HT-29 (cell line): ENCODE measurements around the gene SPTB. TPM values are rescaled to one million over a fixed set of nuclear protein-coding genes. Genes with fewer than 3 reads are reported as not detected.
"Not testable (repeated sequence)": the region's sequence is repeated elsewhere in the genome, so short reads cannot be mapped to it uniquely, and the experiment has no call there.

ENCODE experiments used
- DNase-seq: peaks from one replicate; pipeline ENCODE4 v3.0.0-alpha.2; 2015; ENCODE audit warnings: low spot score
- total RNA-seq: library from RNA; depleted of rRNA; stranded (reverse); fragments of >200 nt; shearing (Covaris generic); gene quantifications from 2 replicates; pipeline ENCODE4 v1.2.3, GENCODE V29; 2014

Gene SPTB
- total RNA-seq, 1 experiment from 2014 or later: under 0.01 TPM

- no peak for DNase-seq
Measured at GRCh38 chr14:64821651-64822050, 58.1 kb downstream of the SPTB start.

DNA sequence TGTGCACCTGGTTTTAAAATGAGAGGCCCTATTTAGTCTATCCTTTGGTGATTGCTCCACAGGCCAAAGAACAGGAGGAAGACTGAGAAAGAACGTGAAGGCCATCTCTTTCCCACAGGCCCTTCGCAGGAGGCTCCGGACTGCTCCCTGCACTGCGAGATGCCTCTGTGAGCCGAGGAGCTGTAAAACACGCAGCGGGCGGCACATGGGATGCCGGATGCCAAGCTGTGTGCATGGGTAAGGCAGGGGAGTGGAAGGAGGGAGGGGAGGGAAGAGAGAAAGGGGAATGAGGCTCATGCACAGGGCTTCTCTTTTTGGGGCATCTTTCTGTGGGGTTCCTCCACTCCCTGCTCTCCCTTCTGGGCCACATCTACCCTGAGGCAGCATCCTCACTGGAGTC lies 61.6 kb downstream of the SPTB start:
- DNase-seq: no peak

- DNase-seq: no peak
Measured at GRCh38 chr14:64817631-64818030, 62.1 kb downstream of the SPTB start.

DNA sequence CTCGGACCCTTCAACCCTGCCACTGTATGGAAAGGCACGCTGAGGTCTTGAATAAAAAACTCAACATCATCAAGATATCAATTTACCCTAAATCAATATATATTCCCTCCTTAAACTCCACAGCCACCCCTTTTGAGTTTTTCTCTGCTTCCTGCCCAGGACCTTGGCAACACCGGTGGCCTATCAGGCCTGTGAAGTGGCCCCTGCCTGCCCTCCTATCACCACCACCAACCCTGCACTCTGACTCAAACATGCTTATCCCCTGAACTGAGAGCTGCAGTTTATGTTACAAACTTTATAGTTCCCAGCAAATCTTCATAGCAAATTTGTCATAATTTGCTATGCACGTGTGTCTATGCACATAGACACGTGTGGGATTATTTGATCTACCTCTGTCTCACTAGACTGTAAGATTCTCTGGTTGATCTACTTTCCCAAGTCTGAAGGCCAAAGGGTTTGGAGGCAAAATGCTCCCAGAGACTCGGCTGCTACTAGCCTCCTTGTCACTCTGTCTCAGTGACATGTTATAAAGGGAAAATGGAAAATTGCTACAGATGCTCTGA lies 63.4 kb downstream of the SPTB start:
- no peak for DNase-seq

DNA sequence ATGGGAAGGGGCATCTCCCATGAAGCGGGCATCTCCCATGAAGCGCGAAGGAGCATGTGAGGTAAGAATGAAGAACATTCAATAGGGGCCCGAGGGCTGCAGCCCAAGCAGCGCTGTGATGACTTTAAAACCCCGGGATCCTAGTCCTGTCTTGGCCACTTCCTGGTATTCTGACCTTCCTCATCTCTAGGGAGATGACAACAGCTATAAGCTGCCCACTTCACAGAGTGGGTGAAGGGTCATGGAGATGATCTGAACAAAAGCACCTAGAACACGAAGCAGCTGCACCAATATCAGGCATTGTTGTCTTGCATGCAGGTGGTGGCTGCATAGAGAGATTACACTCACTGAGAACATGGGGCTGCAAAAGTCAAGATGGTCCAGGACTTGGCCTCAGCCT lies 64.5 kb downstream of the SPTB start:
- DNase-seq: no peak

GRCh38 chr14:64812412-64812811 lies 67.3 kb downstream of the SPTB start:
- peak; percentile 50 for DNase-seq

GRCh38 chr14:64811676-64812075 lies 68.0 kb downstream of the SPTB start:
- DNase-seq: no peak

GRCh38 chr14:64808449-64808848 lies 71.3 kb downstream of the SPTB start:
- DNase-seq: no peak

GRCh38 chr14:64807551-64807950 lies 72.2 kb downstream of the SPTB start:
- DNase-seq: no peak

DNA sequence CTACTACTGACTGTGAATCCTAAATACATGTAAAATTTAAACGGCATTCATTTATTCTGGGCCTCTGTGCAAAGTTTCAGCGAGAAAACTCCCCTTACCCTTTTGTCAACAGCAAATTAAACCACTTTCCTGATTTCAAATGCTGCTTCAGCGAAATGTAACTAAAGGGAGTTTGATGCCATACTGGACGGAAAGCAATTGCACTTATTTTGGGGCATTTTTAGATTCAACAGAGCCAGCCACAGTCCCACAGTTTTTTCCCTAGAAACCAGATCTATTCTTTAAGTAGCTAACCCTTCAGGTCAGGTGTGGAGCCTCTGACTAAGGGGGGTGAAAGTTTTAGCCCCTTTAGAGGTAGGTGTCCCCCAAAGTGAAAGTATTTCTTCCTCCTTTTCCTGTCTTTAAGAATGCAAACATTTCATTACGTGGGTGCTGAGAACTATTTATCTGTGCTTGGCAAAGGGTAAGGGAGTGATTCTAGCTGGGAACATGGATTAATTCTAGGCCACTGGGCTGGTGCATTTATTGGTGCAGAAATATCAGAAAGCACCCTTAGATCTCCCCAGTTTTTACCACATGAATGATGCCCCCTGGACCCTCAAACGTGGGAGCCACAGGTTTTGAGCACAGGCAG lies 72.7 kb downstream of the SPTB start:
- no peak for DNase-seq

- no peak for DNase-seq
Measured at GRCh38 chr14:64806202-64806861, 73.4 kb downstream of the SPTB start.

GRCh38 chr14:64805646-64806045 lies 74.1 kb downstream of the SPTB start:
- DNase-seq: not testable (repeated sequence)

- no peak for DNase-seq
Measured at GRCh38 chr14:64804754-64805260, 74.9 kb downstream of the SPTB start.

DNA sequence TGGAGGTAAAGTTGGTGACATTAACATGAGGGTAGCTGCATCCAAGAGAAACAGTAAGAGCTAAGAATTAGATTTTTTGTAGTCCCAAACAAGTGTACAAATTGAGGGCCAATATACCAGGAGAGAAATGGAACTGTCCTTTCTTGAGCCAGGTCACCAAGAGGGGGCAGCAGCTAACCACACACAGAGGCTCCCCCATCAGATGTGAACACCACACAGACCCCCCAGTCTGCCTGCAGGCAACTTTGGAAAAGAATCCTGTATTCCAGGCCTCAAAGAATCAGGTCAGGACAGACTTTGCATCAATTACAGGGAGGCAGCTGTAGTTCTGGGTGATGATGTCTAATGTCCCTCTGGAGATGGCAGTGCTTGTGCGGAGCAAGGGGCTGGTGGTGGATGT lies 77.9 kb downstream of the SPTB start:
- peak; percentile 20 for DNase-seq

DNA sequence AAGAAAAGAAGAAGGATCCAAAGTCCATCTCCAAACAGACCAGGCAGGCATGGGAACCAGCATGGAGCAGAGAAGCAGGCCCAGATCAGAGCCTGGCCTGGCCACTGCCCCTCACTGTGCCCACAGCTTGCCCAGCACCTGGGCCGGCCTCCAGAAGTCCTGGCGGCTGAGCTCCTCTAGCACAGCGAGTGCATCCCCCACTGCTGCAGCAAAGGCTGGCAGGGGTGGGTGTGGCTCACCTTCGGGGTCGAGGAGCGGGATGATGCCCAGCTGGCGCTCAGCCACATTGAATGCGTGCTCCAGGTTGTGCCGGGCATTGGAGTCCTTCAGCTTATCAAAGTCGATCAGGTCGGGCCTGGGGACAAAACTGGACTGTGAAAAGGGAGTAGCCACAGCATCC lies 78.7 kb downstream of the SPTB start:
- DNase-seq: no peak

DNA sequence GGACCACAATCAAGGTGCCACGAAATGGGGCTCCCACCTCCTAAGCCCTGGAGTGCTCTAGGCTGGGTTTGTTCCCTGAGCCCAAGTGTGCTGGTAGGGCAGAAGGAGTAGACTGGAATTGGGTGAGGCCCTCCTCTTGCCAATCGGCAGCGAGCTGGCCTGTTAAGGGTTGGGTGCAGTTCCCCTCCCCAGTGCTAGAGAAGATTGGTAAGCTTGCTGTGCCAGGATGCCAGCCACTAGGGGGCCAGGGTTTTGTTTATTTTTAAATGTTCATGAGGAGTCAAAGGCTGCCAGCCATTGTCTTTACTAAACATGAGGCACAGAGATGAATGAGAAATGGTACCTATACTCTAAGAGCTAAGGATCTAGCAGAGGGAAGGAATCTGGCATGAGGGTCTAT lies 79.7 kb downstream of the SPTB start:
- peak; percentile 35 for DNase-seq

DNA sequence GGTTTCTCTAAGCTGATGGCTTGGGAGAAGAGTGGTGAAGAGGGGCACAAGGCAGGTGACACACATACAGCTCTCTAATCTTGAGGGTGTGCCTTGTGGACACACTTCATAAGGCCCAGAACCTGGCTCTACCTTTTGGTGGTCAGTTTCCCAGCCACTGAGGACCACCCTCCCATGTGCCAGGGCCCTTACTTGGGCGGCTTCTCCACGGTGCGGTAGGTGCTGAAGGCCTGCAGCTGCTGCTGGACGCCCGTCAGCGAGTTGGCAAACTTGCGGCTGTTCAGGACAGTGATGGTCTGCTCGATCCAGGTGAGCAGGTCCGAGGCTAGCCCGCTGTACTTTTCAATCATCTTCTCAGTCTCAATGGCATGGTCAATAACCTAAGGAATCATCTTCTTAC lies 80.2 kb downstream of the SPTB start:
- no peak for DNase-seq

- DNase-seq: no peak
Measured at GRCh38 chr14:64796369-64796768, 83.3 kb downstream of the SPTB start.

- DNase-seq: no peak
Measured at GRCh38 chr14:64795921-64796320, 83.8 kb downstream of the SPTB start.

GRCh38 chr14:64795211-64795610 lies 84.5 kb downstream of the SPTB start:
- DNase-seq: no peak

DNA sequence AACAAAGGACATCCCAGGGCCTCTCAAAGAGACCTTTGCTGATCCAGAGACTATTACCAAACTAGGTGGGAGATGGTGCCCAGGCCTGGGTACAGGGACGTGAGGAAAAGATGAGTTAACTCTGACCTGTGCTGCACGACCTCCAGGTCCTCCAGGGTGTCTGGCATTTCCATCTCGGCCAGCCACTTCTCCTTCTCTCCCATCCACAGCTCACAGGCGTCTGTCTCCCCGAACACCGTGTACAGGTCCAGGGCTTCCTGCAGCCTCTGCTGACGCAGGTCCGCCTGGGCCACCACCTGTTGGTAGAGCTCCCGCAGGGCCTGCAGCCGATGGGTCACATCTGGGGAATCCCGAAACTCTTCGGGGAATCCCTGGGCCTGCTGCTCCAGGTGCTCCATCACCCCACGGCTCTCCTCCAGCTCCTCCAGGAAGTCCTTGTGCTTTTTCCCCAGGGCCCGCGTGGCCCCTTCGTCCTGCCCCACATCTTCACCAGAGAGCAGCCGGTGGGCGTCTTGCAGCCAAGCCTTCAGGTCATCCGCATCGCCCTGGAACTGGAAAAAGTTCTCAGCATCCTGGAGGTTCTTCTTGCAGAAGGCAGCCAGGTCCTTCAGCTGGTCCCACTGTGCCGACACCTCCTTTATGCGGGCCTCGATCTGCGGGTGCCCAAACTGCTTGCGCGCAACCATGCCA lies 86.7 kb downstream of the SPTB start:
- DNase-seq: no peak

DNA sequence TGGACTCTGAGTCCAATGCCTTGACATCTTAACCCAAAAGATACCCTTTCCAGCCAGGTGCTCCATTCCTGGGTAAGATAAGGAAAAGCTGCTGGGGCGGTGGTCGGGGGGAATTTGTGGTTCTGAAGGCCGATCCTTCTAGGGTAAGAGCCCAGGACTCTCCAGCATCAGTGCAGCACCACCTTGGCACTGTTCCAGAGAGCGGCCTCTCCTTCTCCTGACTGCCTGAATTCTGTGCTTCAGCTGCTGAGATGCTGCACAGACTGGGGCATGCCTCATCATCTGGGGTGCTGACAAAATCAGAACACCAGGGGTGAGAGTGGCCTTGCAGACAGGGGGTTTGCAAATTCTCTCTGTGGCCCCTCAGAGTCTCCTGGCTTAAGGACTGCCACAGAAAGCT lies 87.5 kb downstream of the SPTB start:
- DNase-seq: no peak

GRCh38 chr14:64790478-64790877 lies 89.2 kb downstream of the SPTB start:
- no peak for DNase-seq
